ENCODE data around the gene COQ6.
"Not testable (repeated sequence)": the region's sequence is repeated elsewhere in the genome, so short reads cannot be mapped to it uniquely, and the experiment has no call there.

COQ6 gene

GRCh38 chr14:73944432-73945158 lies 5.5 kb upstream of the COQ6 start:
- H3K4me1 ChIP-seq (ENCODE audit: control insufficient read depth, insufficient read depth, low read length) = peaks cover 42% of the 10 kb centered on the region
- no peak overlapping the region for H3K9ac ChIP-seq (ENCODE audit: low read length)
- H3K4me3 ChIP-seq (ENCODE audit: low read length) = no peak overlapping the region
- no peaks in the 10 kb centered on the region for H3K36me3 ChIP-seq (ENCODE audit: control insufficient read depth, insufficient read depth, low read length)
- H3K27me3 ChIP-seq (ENCODE audit: control insufficient read depth, insufficient read depth, low read length) = no peaks in the 10 kb centered on the region
- no peaks in the 10 kb centered on the region for H3K9me3 ChIP-seq (ENCODE audit: control insufficient read depth, low read length)

GRCh38 chr14:73945159-73945670 lies 4.9 kb upstream of the COQ6 start:
- Histone ChIP-seq H3K9me3 (ENCODE audit: control insufficient read depth, low read length) (no peaks in the 10 kb centered on the region), H3K4me1 (ENCODE audit: control insufficient read depth, insufficient read depth, low read length) (peaks cover 42% of the 10 kb centered on the region), H3K4me3 (ENCODE audit: low read length) (no peak overlapping the region), H3K36me3 (ENCODE audit: control insufficient read depth, insufficient read depth, low read length) (no peaks in the 10 kb centered on the region), H3K9ac (ENCODE audit: low read length) (no peak overlapping the region), H3K27me3 (ENCODE audit: control insufficient read depth, insufficient read depth, low read length) (no peaks in the 10 kb centered on the region)

- Histone ChIP-seq H3K36me3 (ENCODE audit: control insufficient read depth, insufficient read depth, low read length) (peaks cover 7% of the 10 kb centered on the region), H3K27me3 (ENCODE audit: control insufficient read depth, insufficient read depth, low read length) (no peaks in the 10 kb centered on the region), H3K9me3 (ENCODE audit: control insufficient read depth, low read length) (no peaks in the 10 kb centered on the region), H3K9ac (ENCODE audit: low read length) (no peak overlapping the region), H3K4me1 (ENCODE audit: control insufficient read depth, insufficient read depth, low read length) (peaks cover 4% of the 10 kb centered on the region), H3K4me3 (ENCODE audit: low read length) (no peak overlapping the region)
Observed at GRCh38 chr14:73953731-73954130, 3.6 kb downstream of the COQ6 start.

DNA sequence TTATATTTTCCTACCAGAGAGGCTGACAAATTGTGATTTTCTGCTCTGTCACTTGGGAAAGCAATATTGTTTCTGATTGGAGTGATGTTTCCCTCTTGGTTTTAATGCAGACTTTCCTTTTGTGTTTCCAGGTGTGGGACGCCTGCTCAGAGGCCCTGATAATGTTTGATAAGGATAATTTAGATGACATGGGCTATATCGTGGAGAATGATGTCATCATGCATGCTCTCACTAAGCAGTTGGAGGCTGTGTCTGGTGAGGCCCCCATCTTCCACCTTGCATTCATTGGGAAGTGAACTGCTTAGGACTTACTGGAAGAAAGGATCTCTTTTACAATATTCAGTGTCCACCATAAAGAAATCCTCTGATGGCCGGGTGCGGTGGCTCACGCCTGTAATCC lies 5.6 kb downstream of the COQ6 start:
- Histone ChIP-seq H3K4me1 (ENCODE audit: control insufficient read depth, insufficient read depth, low read length) (peaks cover 4% of the 10 kb centered on the region), H3K9ac (ENCODE audit: low read length) (no peak overlapping the region), H3K4me3 (ENCODE audit: low read length) (no peak overlapping the region), H3K27me3 (ENCODE audit: control insufficient read depth, insufficient read depth, low read length) (no peaks in the 10 kb centered on the region), H3K9me3 (ENCODE audit: control insufficient read depth, low read length) (no peaks in the 10 kb centered on the region), H3K36me3 (ENCODE audit: control insufficient read depth, insufficient read depth, low read length) (peaks cover 12% of the 10 kb centered on the region)

DNA sequence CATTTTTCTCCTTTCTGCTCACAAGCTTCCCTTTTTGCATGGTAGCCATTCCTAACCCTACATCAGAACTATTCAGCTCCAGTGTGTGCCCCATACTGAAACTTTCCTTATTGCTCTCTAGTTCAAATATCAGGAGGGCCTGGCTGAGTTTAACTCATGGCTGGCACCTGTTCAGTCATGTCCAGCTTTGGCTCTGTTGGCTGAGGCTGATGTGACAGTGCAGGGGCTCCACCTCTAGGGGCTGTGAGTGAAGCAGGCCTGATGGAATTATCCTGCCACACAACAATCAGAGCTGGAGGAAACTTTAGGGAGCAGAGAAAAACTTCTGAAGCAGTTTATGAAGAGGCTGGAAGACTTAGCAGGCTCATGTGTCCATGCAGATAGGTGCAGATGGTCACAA lies 8.5 kb downstream of the COQ6 start:
- no peak overlapping the region for H3K4me3 ChIP-seq (ENCODE audit: low read length)
- no peaks in the 10 kb centered on the region for H3K27me3 ChIP-seq (ENCODE audit: control insufficient read depth, insufficient read depth, low read length)
- peaks cover 8% of the 10 kb centered on the region for H3K4me1 ChIP-seq (ENCODE audit: control insufficient read depth, insufficient read depth, low read length)
- peaks cover 12% of the 10 kb centered on the region for H3K36me3 ChIP-seq (ENCODE audit: control insufficient read depth, insufficient read depth, low read length)
- H3K9ac ChIP-seq (ENCODE audit: low read length) = no peak overlapping the region
- no peaks in the 10 kb centered on the region for H3K9me3 ChIP-seq (ENCODE audit: control insufficient read depth, low read length)

DNA sequence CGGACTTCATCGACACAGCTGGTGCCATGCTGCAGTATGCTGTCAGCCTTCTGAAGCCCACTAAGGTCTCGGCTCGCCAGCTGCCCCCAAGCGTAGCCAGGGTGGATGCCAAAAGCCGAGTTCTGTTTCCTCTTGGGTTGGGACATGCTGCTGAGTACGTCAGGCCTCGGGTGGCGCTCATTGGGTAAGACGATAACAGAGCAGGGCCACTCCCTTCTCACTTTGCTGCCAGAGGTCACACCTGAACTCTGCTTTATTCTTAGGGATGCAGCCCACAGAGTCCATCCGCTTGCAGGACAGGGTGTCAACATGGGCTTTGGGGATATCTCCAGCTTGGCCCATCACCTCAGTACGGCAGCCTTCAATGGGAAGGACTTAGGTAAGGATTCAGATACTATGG lies 11.1 kb downstream of the COQ6 start:
- Histone ChIP-seq H3K9ac (ENCODE audit: low read length) (no peak overlapping the region), H3K9me3 (ENCODE audit: control insufficient read depth, low read length) (no peaks in the 10 kb centered on the region), H3K27me3 (ENCODE audit: control insufficient read depth, insufficient read depth, low read length) (no peaks in the 10 kb centered on the region), H3K4me3 (ENCODE audit: low read length) (no peak overlapping the region), H3K4me1 (ENCODE audit: control insufficient read depth, insufficient read depth, low read length) (peaks cover 8% of the 10 kb centered on the region), H3K36me3 (ENCODE audit: control insufficient read depth, insufficient read depth, low read length) (peaks cover 15% of the 10 kb centered on the region)

- no peaks in the 10 kb centered on the region for H3K27me3 ChIP-seq (ENCODE audit: control insufficient read depth, insufficient read depth, low read length)
- H3K9ac ChIP-seq (ENCODE audit: low read length) = no peak overlapping the region
- peaks cover 9% of the 10 kb centered on the region for H3K36me3 ChIP-seq (ENCODE audit: control insufficient read depth, insufficient read depth, low read length)
- no peak overlapping the region for H3K4me3 ChIP-seq (ENCODE audit: low read length)
- no peaks in the 10 kb centered on the region for H3K9me3 ChIP-seq (ENCODE audit: control insufficient read depth, low read length)
- peaks cover 8% of the 10 kb centered on the region for H3K4me1 ChIP-seq (ENCODE audit: control insufficient read depth, insufficient read depth, low read length)
Observed at GRCh38 chr14:73965216-73965615, 15.1 kb downstream of the COQ6 start.

- Histone ChIP-seq H3K9me3 (ENCODE audit: control insufficient read depth, low read length) (no peaks in the 10 kb centered on the region), H3K4me1 (ENCODE audit: control insufficient read depth, insufficient read depth, low read length) (peaks cover 6% of the 10 kb centered on the region), H3K27me3 (ENCODE audit: control insufficient read depth, insufficient read depth, low read length) (no peaks in the 10 kb centered on the region), H3K36me3 (ENCODE audit: control insufficient read depth, insufficient read depth, low read length) (peaks cover 15% of the 10 kb centered on the region), H3K9ac (ENCODE audit: low read length) (no peak overlapping the region), H3K4me3 (ENCODE audit: low read length) (no peak overlapping the region)
Observed at GRCh38 chr14:73968885-73969284, 18.8 kb downstream of the COQ6 start.

DNA sequence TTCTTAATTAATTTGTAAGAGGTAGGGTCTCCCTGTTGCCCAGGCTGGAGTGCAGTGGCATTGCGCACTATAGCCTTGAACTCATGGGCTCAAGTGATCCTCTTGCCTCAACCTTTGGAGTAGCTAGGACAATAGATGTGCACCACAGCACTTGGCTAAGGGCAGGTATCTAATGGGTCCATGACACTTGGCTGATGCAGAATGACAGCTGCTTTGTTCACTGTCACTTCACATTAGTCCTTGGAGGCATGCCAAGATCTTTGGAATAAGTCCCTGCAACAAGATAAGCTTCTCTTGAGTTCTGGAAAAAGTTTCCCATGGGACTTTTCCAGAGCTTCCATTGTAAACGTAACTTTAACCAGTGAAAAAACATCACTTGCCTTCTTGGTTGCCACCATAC lies 23.4 kb downstream of the COQ6 start:
- Histone ChIP-seq H3K9ac (ENCODE audit: low read length) (no peak overlapping the region), H3K9me3 (ENCODE audit: control insufficient read depth, low read length) (no peaks in the 10 kb centered on the region), H3K4me1 (ENCODE audit: control insufficient read depth, insufficient read depth, low read length) (peaks cover 22% of the 10 kb centered on the region), H3K36me3 (ENCODE audit: control insufficient read depth, insufficient read depth, low read length) (peaks cover 17% of the 10 kb centered on the region), H3K27me3 (ENCODE audit: control insufficient read depth, insufficient read depth, low read length) (no peaks in the 10 kb centered on the region), H3K4me3 (ENCODE audit: low read length) (no peak overlapping the region)

GRCh38 chr14:73976125-73976524 lies 26.0 kb downstream of the COQ6 start:
- Histone ChIP-seq H3K9ac (ENCODE audit: low read length) (no peak overlapping the region), H3K27me3 (ENCODE audit: control insufficient read depth, insufficient read depth, low read length) (no peaks in the 10 kb centered on the region), H3K36me3 (ENCODE audit: control insufficient read depth, insufficient read depth, low read length) (peaks cover 12% of the 10 kb centered on the region), H3K9me3 (ENCODE audit: control insufficient read depth, low read length) (no peaks in the 10 kb centered on the region), H3K4me1 (ENCODE audit: control insufficient read depth, insufficient read depth, low read length) (peaks cover 22% of the 10 kb centered on the region), H3K4me3 (ENCODE audit: low read length) (no peak overlapping the region)

GRCh38 chr14:73977896-73978295 lies 27.8 kb downstream of the COQ6 start:
- Histone ChIP-seq H3K27me3 (ENCODE audit: control insufficient read depth, insufficient read depth, low read length) (no peaks in the 10 kb centered on the region), H3K4me1 (ENCODE audit: control insufficient read depth, insufficient read depth, low read length) (peaks cover 19% of the 10 kb centered on the region), H3K36me3 (ENCODE audit: control insufficient read depth, insufficient read depth, low read length) (peaks cover 8% of the 10 kb centered on the region), H3K9me3 (ENCODE audit: control insufficient read depth, low read length) (no peaks in the 10 kb centered on the region), H3K9ac (ENCODE audit: low read length) (no peak overlapping the region), H3K4me3 (ENCODE audit: low read length) (no peak overlapping the region)

DNA sequence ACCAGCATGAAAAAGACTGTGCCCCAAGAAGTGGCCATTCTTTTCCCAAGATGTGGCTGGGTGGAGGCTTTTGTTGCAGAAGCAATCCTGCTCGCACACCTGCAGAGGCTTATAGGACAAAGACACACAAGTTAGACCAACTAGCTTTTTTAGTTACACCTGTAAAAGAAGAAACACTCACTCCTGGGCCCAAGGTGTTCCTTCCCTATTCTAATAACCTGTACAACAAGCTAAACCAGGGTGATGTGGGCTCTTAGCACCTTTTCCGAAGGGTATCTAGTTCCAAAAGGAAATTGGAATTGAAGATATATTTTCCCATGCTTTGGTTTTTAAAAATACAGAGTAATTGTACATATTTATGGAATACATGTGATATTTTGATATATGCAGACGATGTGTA lies 38.0 kb downstream of the COQ6 start:
- no peaks in the 10 kb centered on the region for H3K9me3 ChIP-seq (ENCODE audit: control insufficient read depth, low read length)
- no peaks in the 10 kb centered on the region for H3K27me3 ChIP-seq (ENCODE audit: control insufficient read depth, insufficient read depth, low read length)

DNA sequence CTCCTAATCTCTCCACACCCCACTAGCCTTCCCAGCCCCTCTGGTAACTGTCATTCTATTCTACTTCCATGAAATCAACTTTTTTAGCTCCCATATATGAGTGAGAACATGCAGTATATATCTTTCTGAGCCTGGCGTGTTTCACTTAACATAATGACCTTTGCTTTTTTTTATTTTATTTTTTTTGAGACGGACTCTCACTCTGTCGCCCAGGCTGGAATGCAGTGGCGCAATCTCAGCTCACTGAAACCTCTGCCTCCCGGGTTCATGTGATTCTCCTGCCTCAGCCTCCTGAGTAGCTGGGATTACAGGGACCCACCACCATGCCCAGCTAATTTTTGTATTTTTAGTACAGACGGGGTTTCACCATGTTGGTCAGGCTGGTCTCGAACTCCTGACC lies 38.6 kb downstream of the COQ6 start:
- H3K9me3 ChIP-seq (ENCODE audit: control insufficient read depth, low read length); H3K4me1 ChIP-seq (ENCODE audit: control insufficient read depth, insufficient read depth, low read length); H3K27me3 ChIP-seq (ENCODE audit: control insufficient read depth, insufficient read depth, low read length); H3K36me3 ChIP-seq (ENCODE audit: control insufficient read depth, insufficient read depth, low read length); H3K4me3 ChIP-seq (ENCODE audit: low read length); H3K9ac ChIP-seq (ENCODE audit: low read length): not testable (repeated sequence)

More for the DNA sequence above, 38.0 kb downstream of the COQ6 start:
- Histone ChIP-seq H3K4me3 (ENCODE audit: low read length) (no peak overlapping the region), H3K36me3 (ENCODE audit: control insufficient read depth, insufficient read depth, low read length) (peaks cover 7% of the 10 kb centered on the region), H3K9ac (ENCODE audit: low read length) (no peak overlapping the region), H3K4me1 (ENCODE audit: control insufficient read depth, insufficient read depth, low read length) (peaks cover 3% of the 10 kb centered on the region)
